Suprapubic skin (tissue), 3 donors: ENCODE measurements around the gene POLE3.

Source experiments
- CTCF ChIP-seq, 2 donors: fragments of 200-600 bp in 1 of 2; fragments of 450-650 bp in 1 of 2; sonication (generic) in 1 of 2; IDR thresholded peaks; one replicate each; pipeline ENCODE4 v1.5.1; 2016 to 2019; ENCODE audit warnings: antibody characterized with exemption in 2 of 2, mild to moderate bottlenecking in 1 of 2, moderate library complexity in 1 of 2
- POLR2A ChIP-seq, 2 donors: fragments of 450-650 bp; IDR thresholded peaks; one replicate each; pipeline ENCODE4 v1.6.1; 2017; ENCODE audit warnings: antibody characterized with exemption in 2 of 2, mild to moderate bottlenecking in 2 of 2, moderate library complexity in 2 of 2

GRCh38 chr9:113398796-113399195 is 11.7 kb downstream of the POLE3 start:
- TF ChIP-seq CTCF (IDR thresholded peaks at IDR 0.05) (no peak), POLR2A (IDR thresholded peaks at IDR 0.05) (no peak)
